Brain microvascular endothelial cell (primary cell): Measurements from ENCODE around the gene ADAM10.

ENCODE experiments used
- DNase-seq: peaks from one replicate; pipeline ENCODE4 v3.0.0-alpha.2; 2020
- H3K27ac ChIP-seq: fragments of 250-450 bp; sonication (Bioruptor Pico); 2 replicates; pipeline ENCODE4 v1.5.1; 2020; ENCODE audit warnings: mild to moderate bottlenecking, moderate library complexity
- H3K27me3 ChIP-seq: fragments of 250-450 bp; sonication (Bioruptor Pico); replicated peaks from 2 replicates; pipeline ENCODE4 v1.5.1; 2020; ENCODE audit warnings: mild to moderate bottlenecking
- H3K36me3 ChIP-seq: fragments of 250-450 bp; sonication (Bioruptor Pico); replicated peaks from 2 replicates; pipeline ENCODE4 v1.5.1; 2020; ENCODE audit warnings: mild to moderate bottlenecking
- H3K4me3 ChIP-seq: 2 replicates; pipeline ENCODE4 v1.5.1; 2011; ENCODE audit warnings: low read depth, mild to moderate bottlenecking, control low read depth, low read length, moderate library complexity
- in situ Hi-C: cut with HindIII; loops from 2 replicates; pipeline ENCODE4 v1.10.0; 2017; ENCODE audit warnings: low sequenced_read_pairs, low pct_ligation_motif_present
- TF ChIP-seq, protein P1 (sequence below): IDR thresholded peaks from 2 replicates; pipeline ENCODE4 v1.5.1; 2011; ENCODE audit warnings: low read depth, mild to moderate bottlenecking, moderate library complexity, low read length, control low read depth, inconsistent platforms; ENCODE audit errors: missing control alignments

The ADAM10 gene

DNA sequence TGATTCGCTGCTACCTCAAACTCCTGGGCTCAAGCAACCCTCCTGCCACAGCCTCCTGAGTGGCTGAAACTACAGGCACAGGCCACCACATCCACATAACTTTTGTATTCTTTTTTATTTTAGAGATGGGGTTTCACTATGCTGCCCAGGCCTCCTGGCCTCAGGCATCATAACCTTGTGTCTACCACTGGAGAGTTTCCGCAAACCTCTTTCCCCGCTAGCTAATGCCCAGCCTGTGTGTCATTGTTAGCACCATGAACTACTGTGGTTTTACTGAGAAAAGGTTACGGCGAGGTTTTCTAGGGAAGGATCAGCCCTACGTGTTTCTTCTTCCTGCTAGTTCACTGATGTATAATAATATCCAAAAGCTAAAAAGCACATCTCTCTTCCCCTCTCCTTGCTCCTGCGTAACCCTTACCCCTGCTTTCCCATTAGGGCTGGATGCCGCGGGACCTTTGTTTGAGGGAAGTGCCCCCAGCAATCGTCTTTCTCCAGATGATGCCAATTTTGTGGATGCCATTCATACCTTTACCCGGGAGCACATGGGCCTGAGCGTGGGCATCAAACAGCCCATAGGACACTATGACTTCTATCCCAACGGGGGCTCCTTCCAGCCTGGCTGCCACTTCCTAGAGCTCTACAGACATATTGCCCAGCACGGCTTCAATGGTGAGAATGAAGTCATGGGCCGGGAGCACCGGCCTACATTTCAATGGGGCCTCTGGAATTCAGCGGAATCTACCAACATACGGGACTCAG lies 204.0 kb downstream of the ADAM10 start:
- no peak overlapping the region for H3K4me3 ChIP-seq
- peak overlapping the region; percentile 48 for H3K27ac ChIP-seq
- no peaks in the 10 kb centered on the region for H3K36me3 ChIP-seq
- in situ Hi-C loops = no loop called here
- TF ChIP-seq, protein P1, sequence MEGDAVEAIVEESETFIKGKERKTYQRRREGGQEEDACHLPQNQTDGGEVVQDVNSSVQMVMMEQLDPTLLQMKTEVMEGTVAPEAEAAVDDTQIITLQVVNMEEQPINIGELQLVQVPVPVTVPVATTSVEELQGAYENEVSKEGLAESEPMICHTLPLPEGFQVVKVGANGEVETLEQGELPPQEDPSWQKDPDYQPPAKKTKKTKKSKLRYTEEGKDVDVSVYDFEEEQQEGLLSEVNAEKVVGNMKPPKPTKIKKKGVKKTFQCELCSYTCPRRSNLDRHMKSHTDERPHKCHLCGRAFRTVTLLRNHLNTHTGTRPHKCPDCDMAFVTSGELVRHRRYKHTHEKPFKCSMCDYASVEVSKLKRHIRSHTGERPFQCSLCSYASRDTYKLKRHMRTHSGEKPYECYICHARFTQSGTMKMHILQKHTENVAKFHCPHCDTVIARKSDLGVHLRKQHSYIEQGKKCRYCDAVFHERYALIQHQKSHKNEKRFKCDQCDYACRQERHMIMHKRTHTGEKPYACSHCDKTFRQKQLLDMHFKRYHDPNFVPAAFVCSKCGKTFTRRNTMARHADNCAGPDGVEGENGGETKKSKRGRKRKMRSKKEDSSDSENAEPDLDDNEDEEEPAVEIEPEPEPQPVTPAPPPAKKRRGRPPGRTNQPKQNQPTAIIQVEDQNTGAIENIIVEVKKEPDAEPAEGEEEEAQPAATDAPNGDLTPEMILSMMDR = no peak
- peak; percentile 78 for DNase-seq
- H3K27me3 ChIP-seq = no peaks in the 10 kb centered on the region

DNA sequence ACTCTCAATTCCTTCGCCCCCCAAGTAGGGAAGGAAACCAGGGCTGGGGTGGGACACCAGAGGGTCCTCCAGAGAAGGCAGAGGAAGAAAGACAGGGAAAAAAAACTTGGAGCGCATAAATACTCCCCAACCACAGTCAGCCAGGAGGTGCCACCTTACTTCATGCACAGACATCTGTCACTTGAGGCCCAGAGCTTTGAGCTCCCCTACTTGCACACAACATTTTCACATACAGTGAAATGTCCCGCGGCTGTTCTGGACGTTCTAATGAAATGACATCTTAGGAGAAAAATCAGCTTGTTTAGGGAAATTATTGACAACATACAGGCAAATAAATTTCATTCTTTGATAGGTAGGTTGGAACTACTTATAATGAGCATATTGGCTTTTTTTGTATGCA lies 204.8 kb downstream of the ADAM10 start:
- in situ Hi-C loops = no loop called here
- DNase-seq = no peak
- H3K27ac ChIP-seq = peak overlapping the region; percentile 28
- TF ChIP-seq, protein P1 = no peak
- H3K27me3 ChIP-seq = no peaks in the 10 kb centered on the region
- no peak overlapping the region for H3K4me3 ChIP-seq
- H3K36me3 ChIP-seq = no peaks in the 10 kb centered on the region

GRCh38 chr15:58543664-58544335 lies 205.7 kb downstream of the ADAM10 start:
- DNase-seq = no peak
- Histone ChIP-seq H3K36me3 (no peaks in the 10 kb centered on the region), H3K4me3 (no peak overlapping the region), H3K27me3 (no peaks in the 10 kb centered on the region), H3K27ac (no peak overlapping the region)
- in situ Hi-C loops = no loop called here
- TF ChIP-seq, protein P1 = no peak

DNA sequence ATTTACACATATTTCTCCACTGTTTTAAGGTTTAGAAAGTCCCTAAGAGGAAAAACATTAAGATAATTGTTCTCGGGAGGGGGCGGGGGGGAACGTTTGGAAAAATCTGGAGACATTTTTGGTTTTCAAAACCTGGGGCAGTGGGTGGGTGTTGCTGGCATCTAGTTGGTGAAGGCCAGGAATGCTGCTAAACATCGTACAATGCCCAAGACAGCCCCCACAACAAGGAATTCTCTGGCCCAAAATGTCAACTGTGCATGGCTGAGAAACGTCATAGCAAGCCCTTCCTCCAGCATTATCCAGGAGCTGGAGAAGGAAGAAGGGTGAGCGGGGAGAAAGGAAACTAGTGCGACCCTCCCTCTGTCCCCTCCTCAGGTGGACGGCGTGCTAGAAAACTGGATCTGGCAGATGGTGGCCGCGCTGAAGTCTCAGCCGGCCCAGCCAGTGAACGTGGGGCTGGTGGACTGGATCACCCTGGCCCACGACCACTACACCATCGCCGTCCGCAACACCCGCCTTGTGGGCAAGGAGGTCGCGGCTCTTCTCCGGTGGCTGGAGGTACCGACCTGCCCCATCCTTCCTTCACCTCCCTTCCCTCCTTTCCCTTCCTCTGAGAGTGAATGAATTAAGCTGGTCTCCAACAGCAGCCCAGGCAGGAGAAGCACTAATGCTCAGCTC lies 208.0 kb downstream of the ADAM10 start:
- in situ Hi-C loops = no loop called here
- no peaks in the 10 kb centered on the region for H3K27me3 ChIP-seq
- DNase-seq = no peak
- no peak overlapping the region for H3K4me3 ChIP-seq
- no peak overlapping the region for H3K27ac ChIP-seq
- TF ChIP-seq, protein P1 = no peak
- H3K36me3 ChIP-seq = no peaks in the 10 kb centered on the region

DNA sequence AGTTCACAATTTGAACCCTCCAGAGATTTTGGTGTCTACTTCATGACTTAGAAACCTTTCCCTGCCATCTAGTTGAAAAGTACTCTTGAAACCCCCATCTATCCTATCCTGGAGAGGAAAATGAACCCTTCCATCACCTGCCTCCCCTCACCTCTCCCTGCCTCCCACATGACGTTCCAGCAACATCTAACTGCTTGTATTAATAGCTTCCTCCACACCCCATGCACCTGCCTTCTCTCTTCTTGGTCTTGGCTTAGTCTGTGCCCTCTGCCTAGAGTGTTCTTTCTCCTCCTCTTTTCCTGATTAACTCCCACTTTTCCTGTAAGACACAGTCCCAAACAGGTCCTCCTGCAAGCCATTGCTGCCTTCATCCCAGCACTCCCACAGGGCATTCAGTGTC lies 210.0 kb downstream of the ADAM10 start:
- no peaks in the 10 kb centered on the region for H3K27me3 ChIP-seq
- DNase-seq = no peak
- in situ Hi-C loops = no loop called here
- no peak overlapping the region for H3K27ac ChIP-seq
- H3K4me3 ChIP-seq = no peak overlapping the region
- no peaks in the 10 kb centered on the region for H3K36me3 ChIP-seq
- TF ChIP-seq, protein P1 = no peak
